HG03378 (cell line): ENCODE measurements around the gene DHRSX.
"Not testable (repeated sequence)": the region's sequence is repeated elsewhere in the genome, so short reads cannot be mapped to it uniquely, and the experiment has no call there.

ENCODE experiments used
- ATAC-seq: cut with Tn5 transposase; IDR thresholded peaks from one replicate; pipeline ENCODE4 v1.9.1; 2021; ENCODE audit warnings: mild to moderate bottlenecking, moderate library complexity; ENCODE audit not compliant: unreplicated experiment

DHRSX gene

GRCh38 chrX:2498781-2499302, 1.9 kb downstream of the DHRSX start:
- ATAC-seq = no peak

GRCh38 chrX:2497961-2498780, 2.6 kb downstream of the DHRSX start:
- no peak for ATAC-seq

GRCh38 chrX:2495595-2495994, 5.2 kb downstream of the DHRSX start:
- no peak for ATAC-seq

- ATAC-seq = no peak
Observed at GRCh38 chrX:2492531-2493218, 8.1 kb downstream of the DHRSX start.

- ATAC-seq = no peak
Observed at GRCh38 chrX:2490634-2491033, 10.1 kb downstream of the DHRSX start.

- ATAC-seq = no peak
Observed at GRCh38 chrX:2489446-2490445, 11.0 kb downstream of the DHRSX start.

GRCh38 chrX:2488621-2489285, 12.0 kb downstream of the DHRSX start:
- ATAC-seq = no peak

GRCh38 chrX:2487366-2487765, 13.4 kb downstream of the DHRSX start:
- no peak for ATAC-seq

GRCh38 chrX:2486476-2487133, 14.2 kb downstream of the DHRSX start:
- no peak for ATAC-seq

- no peak for ATAC-seq
Observed at GRCh38 chrX:2485789-2486345, 14.9 kb downstream of the DHRSX start.

- ATAC-seq = no peak
Observed at GRCh38 chrX:2484721-2485648, 15.8 kb downstream of the DHRSX start.

- ATAC-seq = no peak
Observed at GRCh38 chrX:2484256-2484655, 16.5 kb downstream of the DHRSX start.

- no peak for ATAC-seq
Observed at GRCh38 chrX:2483398-2484060, 17.2 kb downstream of the DHRSX start.

- not testable (repeated sequence) for ATAC-seq
Observed at GRCh38 chrX:2481597-2481996, 19.2 kb downstream of the DHRSX start.

GRCh38 chrX:2479982-2480381, 20.8 kb downstream of the DHRSX start:
- ATAC-seq = not testable (repeated sequence)

- ATAC-seq = no peak
Observed at GRCh38 chrX:2479420-2479780, 21.4 kb downstream of the DHRSX start.

- ATAC-seq = no peak
Observed at GRCh38 chrX:2478546-2479419, 22.0 kb downstream of the DHRSX start.
